GM18498 (cell line): ENCODE measurements around the gene LHPP.

ENCODE experiments used
- ATAC-seq: cut with Tn5 transposase; IDR thresholded peaks from one replicate; pipeline ENCODE4 v1.9.1; 2021; ENCODE audit warnings: mild to moderate bottlenecking, moderate library complexity; ENCODE audit not compliant: unreplicated experiment

LHPP gene

GRCh38 chr10:124639646-124640045 lies 178.0 kb downstream of the LHPP start:
- ATAC-seq = no peak

GRCh38 chr10:124640056-124640455 lies 178.4 kb downstream of the LHPP start:
- no peak for ATAC-seq

GRCh38 chr10:124640538-124641231 lies 179.1 kb downstream of the LHPP start:
- peak; percentile 53 for ATAC-seq

- peak; percentile 53 for ATAC-seq
Measured at GRCh38 chr10:124641282-124642087, 179.9 kb downstream of the LHPP start.

GRCh38 chr10:124642088-124642710 lies 180.6 kb downstream of the LHPP start:
- no peak for ATAC-seq

GRCh38 chr10:124643330-124644009 lies 181.8 kb downstream of the LHPP start:
- ATAC-seq = no peak

- no peak for ATAC-seq
Measured at GRCh38 chr10:124644236-124644635, 182.6 kb downstream of the LHPP start.

GRCh38 chr10:124644771-124645415 lies 183.3 kb downstream of the LHPP start:
- ATAC-seq = no peak

- ATAC-seq = no peak
Measured at GRCh38 chr10:124645467-124646095, 184.0 kb downstream of the LHPP start.

- no peak for ATAC-seq
Measured at GRCh38 chr10:124646483-124647352, 185.1 kb downstream of the LHPP start.

- ATAC-seq = peak; percentile 76
Measured at GRCh38 chr10:124647421-124648130, 186.0 kb downstream of the LHPP start.

GRCh38 chr10:124648131-124648475 lies 186.5 kb downstream of the LHPP start:
- ATAC-seq = no peak

- no peak for ATAC-seq
Measured at GRCh38 chr10:124648738-124649137, 187.1 kb downstream of the LHPP start.

- no peak for ATAC-seq
Measured at GRCh38 chr10:124649214-124649613, 187.6 kb downstream of the LHPP start.

GRCh38 chr10:124650263-124650662 lies 188.6 kb downstream of the LHPP start:
- no peak for ATAC-seq

- ATAC-seq = no peak
Measured at GRCh38 chr10:124650820-124651401, 189.3 kb downstream of the LHPP start.

- ATAC-seq = no peak
Measured at GRCh38 chr10:124651402-124651891, 189.8 kb downstream of the LHPP start.

GRCh38 chr10:124652200-124652599 lies 190.6 kb downstream of the LHPP start:
- no peak for ATAC-seq
